Measurements from ENCODE around the gene GGACT.
"Not testable (repeated sequence)": the region's sequence is repeated elsewhere in the genome, so short reads cannot be mapped to it uniquely, and the experiment has no call there.

The GGACT gene

DNA sequence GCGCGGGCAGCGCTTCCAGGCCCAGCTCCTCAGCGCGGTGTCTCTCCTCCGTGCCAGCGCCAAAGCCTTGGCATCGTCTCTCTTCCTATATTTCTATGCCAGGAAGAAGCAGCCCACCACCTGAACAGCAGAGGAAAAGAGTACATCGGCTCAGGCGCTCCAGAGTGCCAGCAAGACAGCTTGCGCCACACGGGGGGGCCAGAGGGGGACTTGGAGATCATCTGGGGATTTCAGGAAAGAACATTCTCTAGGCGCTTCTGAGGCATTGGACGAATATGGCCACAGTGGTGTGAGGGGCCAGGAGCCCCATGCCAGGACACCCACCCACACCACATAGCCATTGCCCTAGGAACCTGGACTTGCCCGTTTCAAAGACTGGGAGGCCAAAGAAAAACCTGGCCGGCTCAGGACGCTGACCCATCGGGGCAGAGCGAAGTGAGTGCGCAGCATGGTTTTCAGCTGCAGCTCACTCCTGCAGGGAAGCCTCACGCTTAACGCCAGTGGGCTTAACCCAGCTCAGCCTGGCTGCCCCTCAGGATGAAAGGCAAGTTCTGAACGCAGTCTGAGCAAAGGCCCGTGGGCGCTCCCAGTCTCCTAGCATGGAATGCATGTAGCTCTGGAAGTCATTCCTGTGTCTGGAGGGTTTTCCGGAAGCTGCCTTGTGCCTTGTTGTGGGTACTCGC, 62.1 kb downstream of the GGACT start:
- no peak for DNase-seq

DNA sequence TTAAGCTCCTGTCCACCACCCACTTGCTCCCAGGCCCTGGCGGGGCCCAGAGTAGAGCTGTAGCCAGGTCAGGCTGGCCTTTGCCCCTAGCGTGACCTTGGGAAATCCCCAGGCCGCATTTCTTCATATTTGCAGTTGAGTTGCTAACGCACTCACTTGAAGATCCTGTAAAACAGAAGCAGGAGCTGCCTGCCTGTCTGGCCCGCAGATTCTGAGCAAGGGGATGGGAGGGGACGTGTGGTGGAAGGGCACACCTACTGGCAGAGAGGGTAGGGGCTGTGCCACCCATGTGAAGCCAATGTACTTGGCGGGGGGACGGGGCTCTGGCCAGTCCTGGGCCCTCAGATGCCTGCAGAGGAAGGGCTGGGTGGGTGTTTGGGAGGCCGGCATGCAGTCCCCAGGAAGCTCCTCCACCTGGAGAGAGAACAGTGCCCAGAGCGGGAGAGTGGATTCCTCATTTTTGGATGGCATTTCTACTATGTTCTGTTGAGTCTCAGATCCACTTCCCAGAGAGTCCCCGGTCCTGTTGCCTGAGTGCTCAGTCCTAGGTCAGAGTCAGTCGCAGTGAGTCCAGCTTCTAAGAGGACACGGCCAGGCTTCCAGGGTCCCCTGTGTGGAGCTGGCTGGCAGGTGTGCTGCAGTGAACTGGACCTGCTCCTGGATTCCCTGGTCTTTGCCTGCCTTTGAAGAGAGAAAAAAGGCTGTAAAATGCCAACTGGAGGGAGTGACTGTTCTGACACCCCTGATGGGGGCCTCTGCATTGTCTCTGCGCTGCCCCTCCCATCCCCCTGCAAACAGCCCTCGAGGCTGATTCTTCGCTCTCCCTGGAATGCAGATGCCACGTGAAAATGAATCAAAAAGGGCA, 62.9 kb downstream of the GGACT start:
- no peak for DNase-seq

DNA sequence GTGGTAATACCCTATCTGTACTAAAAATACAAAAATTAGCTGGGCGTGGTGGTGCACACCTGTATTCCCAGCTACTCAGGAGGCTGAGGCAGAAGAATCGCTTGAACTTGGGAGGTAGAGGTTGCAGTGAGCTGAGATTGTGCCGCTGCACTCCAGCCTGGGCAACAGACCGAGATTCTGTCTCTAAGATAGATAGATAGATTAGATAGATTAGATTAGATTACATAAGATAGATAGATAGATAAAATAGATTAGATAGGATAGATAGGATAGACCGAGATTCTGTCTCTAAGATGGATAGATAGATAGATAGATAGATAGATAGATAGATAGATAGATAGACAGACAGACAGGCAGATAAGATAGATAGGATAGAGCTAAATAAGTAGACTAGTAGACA, 63.9 kb downstream of the GGACT start:
- DNase-seq = not testable (repeated sequence)

- DNase-seq = no peak
Observed at GRCh38 chr13:100523981-100524386, 64.6 kb downstream of the GGACT start.

GRCh38 chr13:100523411-100523810, 65.2 kb downstream of the GGACT start:
- DNase-seq = peak; percentile 93

GRCh38 chr13:100522618-100523309, 65.8 kb downstream of the GGACT start:
- peak; percentile 89 for DNase-seq

DNA sequence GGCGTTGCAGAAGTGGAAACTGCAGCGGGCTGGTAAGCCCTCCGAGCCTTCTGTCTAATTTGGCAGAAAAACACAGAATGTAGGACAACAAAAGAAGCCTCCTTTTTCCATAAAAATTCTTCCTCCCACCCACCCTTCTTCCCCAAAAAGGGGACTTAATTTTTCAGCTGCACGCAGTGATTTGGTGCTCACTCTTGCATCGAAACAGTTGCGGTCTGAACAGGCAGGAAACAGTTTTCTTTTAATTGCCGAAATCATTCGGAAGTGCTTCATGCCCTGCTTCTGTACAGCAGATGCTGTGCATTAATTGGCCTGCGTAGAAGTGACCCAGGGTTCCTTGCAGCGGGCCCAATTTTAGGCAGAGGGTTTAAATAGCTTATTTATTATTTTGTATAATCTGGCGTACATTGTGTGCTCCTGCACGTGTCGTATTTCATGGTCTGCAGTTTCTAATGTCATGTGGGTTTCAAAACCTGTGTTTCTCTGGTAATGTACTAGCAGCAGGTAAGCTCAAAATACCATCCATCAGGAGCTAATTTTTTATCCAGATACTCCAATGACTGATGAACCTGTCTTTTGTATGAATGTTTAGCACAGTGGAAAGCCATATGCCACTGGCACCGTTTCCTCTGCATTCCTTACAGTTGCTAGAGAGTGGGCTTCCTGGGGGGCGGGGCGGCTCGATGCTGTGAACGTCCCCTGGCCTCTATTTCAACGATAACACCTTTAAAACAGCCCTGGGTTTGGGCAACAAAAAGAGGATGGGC, 66.6 kb downstream of the GGACT start:
- peak; percentile 96 for DNase-seq

GRCh38 chr13:100520936-100521850, 67.4 kb downstream of the GGACT start:
- DNase-seq = peak; percentile 50

DNA sequence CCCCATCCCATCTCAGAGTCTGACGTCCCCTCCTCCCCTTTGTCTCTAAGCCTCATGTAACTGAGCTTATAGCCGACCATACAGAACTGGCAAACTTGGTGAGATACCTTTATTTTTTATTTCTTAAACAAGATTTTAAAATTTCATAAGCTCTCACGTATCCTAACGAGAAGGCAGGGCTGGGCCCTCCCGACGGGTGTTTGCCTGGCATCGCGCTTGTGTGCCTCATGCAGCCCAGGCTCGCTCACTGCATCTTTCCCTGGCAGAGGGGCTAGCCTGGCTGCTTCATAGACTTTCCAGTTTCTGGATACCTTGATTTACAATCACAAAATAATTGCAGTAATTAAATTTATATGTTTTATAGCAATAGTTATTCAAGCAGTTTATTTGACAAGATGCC, 69.0 kb downstream of the GGACT start:
- DNase-seq = no peak

DNA sequence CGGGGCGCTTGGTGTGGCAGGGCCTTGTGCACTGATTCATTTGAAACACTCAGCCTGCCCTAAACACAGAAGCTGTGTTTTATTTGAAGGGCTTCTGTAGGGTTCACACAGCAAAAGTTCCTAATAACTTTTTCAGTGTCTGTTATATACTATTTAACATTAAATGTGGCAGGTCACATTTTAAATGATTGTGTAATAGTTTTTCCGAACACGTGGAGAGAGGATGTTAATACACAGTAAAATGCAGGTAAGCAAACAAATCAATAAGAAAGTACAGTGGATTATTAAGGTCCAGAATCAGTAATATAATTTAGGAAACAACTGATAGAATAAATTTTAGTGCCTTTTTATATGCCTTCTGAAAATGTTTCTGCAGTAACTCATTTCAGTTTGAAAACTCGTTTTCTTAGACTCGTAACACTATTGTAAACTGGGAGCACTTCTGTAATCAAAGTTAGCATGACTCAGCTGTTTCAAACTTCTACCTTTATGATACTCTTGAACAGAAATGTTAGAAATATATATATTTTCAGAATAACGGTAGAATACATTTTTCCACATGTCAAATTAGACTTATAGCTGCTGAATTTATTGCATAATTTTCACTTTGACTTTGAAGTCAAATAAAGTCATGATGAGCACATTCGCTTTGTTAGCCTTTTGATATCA, 70.1 kb downstream of the GGACT start:
- DNase-seq = no peak

- DNase-seq = no peak
Observed at GRCh38 chr13:100517728-100518127, 70.9 kb downstream of the GGACT start.

DNA sequence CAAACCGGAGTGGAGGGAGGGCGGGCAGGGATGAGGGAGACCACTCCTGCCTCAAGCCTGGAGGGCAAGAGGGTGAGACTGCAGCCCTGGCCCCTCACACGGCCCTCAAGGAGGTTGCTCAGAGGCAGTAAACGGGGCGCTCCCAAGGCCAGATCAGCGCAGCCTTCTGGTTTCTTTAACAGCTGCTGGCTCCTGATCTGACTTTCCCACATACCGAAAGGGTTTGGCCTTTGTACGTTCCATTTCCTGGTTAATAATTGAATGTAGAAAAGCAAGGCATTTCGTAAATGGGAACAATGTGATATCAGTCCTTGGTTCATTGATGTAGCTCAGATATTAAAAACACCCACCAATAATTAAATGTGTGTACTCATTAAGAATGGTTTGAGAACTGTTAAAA, 71.5 kb downstream of the GGACT start:
- DNase-seq = no peak

DNA sequence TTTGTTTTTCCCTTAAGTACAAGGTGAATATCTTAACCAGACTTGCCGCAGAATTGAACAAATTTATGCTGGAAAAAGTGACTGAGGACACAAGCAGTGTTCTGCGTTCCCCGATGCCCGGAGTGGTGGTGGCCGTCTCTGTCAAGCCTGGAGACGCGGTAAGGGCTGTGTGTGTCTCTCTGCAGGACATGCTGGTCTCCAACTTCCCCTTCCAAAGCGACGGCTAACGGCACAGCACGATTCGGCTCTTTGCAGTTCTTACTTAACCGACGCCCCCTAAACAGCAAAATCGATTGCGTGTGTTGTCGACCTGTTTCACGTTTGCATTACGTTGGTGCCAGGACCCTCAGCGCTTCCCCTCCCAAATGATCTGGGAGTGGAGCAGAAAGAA, 73.2 kb downstream of the GGACT start:
- DNase-seq = no peak

- DNase-seq = peak; percentile 89
Observed at GRCh38 chr13:100514788-100515409, 73.7 kb downstream of the GGACT start.

DNA sequence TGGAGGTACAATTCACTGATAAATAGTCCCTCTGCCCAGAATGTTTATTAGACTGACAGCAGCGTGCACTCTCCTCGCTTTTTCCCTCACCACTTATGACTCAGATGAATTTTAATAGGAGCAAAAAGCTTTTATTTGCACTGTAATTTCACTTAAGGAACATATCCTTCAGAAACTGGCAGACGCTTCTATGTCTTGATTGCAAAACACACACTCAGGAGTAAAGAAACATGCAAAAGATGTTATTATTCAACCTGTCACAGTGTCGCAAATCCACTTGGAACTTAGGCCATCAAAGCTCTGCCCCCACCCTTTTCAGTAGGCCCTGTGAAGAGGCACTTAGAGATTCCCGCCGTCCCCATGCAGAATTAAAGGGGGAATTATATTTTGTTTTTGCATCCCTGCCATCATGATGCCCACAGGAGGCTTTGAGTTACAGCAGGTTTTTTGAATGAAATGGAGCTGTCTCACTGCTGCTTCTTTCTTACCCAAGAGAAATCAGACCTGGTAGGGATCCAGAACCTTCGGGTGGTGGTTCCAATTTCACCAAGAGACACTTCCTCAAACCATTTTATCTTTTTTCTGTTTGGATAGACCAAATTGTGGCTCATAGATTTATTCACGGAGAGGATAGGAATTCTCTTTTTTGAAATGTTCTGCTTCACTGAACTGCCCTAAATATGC, 74.5 kb downstream of the GGACT start:
- DNase-seq = no peak

DNA sequence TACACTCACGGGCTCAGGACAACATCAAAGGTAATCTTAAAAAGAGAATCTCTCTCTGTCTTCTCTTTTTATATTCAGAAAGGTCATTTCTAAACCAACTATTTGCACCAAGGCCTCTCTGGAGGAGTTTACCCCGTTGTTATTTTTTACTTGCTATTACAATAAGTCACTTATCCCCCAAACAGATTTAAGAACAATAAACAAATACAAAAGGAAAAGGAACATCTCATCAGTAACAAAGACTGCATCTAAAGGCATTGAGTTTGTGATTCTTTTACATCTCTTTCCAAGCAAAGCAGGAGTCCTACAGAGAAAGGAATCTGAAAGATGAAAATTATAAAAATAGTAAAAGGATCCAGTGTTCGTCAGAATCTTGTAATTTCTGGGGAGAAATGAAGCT, 75.4 kb downstream of the GGACT start:
- no peak for DNase-seq

GRCh38 chr13:100512422-100512821, 76.2 kb downstream of the GGACT start:
- no peak for DNase-seq

GRCh38 chr13:100511466-100511865, 77.1 kb downstream of the GGACT start:
- DNase-seq = no peak

GRCh38 chr13:100510208-100510957, 78.2 kb downstream of the GGACT start:
- no peak for DNase-seq
